GM12878 (cell line): Measurements from ENCODE around the gene KMT2B. TPM values are rescaled to one million over a fixed set of nuclear protein-coding genes. Genes with fewer than 3 reads are reported as not detected.

Experiments
- ATAC-seq: fragments of 200-7000 bp; cut with Tn5 transposase; 3 replicates; pipeline ENCODE4 v1.9.1; 2020; ENCODE audit warnings: mild to moderate bottlenecking, moderate library complexity
- BruUV-seq: library from RNA; stranded (reverse); fragments of 400-500 nt; replicated peaks from 2 replicates; lab custom pipeline; 2021; lab: Mats Ljungman, UMichigan
- CTCF ChIA-PET: fragments of 300-600 bp; sonication (Branson Sonifier 250); formaldehyde crosslinking; extraction: SDS; loops from one replicate; lab custom pipeline; 2021; ENCODE audit warnings: inconsistent platforms; lab: Yijun Ruan, JAX
- POLR2A ChIA-PET: fragments of 350-600 bp; formaldehyde crosslinking; extraction: SDS; loops from one replicate; lab custom pipeline; 2021; ENCODE audit warnings: inconsistent platforms; lab: Charles Lee
- RAD21 ChIA-PET: fragments of 300-600 bp; sonication (Branson Sonifier 250); formaldehyde crosslinking; loops from one replicate; lab custom pipeline; 2023; ENCODE audit warnings: antibody characterized with exemption; ENCODE audit not compliant: unreplicated experiment; lab: Charles Lee
- SMC1A ChIA-PET: fragments of 300-600 bp; sonication (Branson Sonifier 250); formaldehyde crosslinking; loops from one replicate; lab custom pipeline; 2023; ENCODE audit not compliant: unreplicated experiment, uncharacterized antibody; lab: Charles Lee
- DNase-seq: peaks from one replicate; pipeline ENCODE4 v3.0.0-alpha.2; 2011; ENCODE audit warnings: low read depth, low spot score
- FAIRE-seq: peaks from 3 replicates; lab custom pipeline; 2011; peaks lifted over from hg19 to GRCh38; lab: Jason Lieb, UNC
- H2AFZ ChIP-seq: 2 replicates; pipeline ENCODE4 v1.6.0; 2011; ENCODE audit warnings: low read depth, low read length, control low read depth; ENCODE audit not compliant: control insufficient read depth
- H3K27ac ChIP-seq: 2 replicates; pipeline ENCODE4 v1.5.1; 2011; ENCODE audit warnings: control low read depth; ENCODE audit not compliant: control insufficient read depth, insufficient read depth
- H3K27me3 ChIP-seq, 2 experiments: replicated peaks in 1 of 2; 2 replicates each; pipeline versions ENCODE4 v1.6.0 to v1.6.1; 2011; ENCODE audit warnings: low read length in 1 of 2; ENCODE audit not compliant: control insufficient read depth in 2 of 2, insufficient read depth in 2 of 2
- H3K36me3 ChIP-seq, 2 experiments: 2 replicates each; pipeline ENCODE4 v1.5.1; 2011; ENCODE audit warnings: low read length in 1 of 2; ENCODE audit not compliant: control insufficient read depth in 2 of 2, insufficient read depth in 2 of 2
- H3K4me1 ChIP-seq: 2 replicates; pipeline ENCODE4 v1.6.1; 2011; ENCODE audit warnings: mild to moderate bottlenecking, low read length, moderate library complexity, mixed read lengths; ENCODE audit not compliant: control insufficient read depth, insufficient read depth
- H3K4me2 ChIP-seq: 2 replicates; pipeline ENCODE4 v1.6.0; 2011; ENCODE audit warnings: control low read depth; ENCODE audit not compliant: control insufficient read depth, insufficient read depth
- H3K4me3 ChIP-seq: fragments of 200-600 bp; sonication (generic); 2 replicates; pipeline ENCODE4 v1.5.1; 2016
- H3K79me2 ChIP-seq: 2 replicates; pipeline ENCODE4 v1.6.0; 2011; ENCODE audit warnings: low read length; ENCODE audit not compliant: control insufficient read depth, insufficient read depth
- H3K9ac ChIP-seq: 2 replicates; pipeline ENCODE4 v1.8.0; 2011; ENCODE audit warnings: low read length, control low read depth, mixed read lengths; ENCODE audit not compliant: control insufficient read depth, insufficient read depth
- H3K9me3 ChIP-seq: replicated peaks from 3 replicates; pipeline ENCODE4 v1.5.1; 2011; ENCODE audit warnings: mild to moderate bottlenecking, low read length; ENCODE audit not compliant: control insufficient read depth, insufficient read depth
- H4K20me1 ChIP-seq: 2 replicates; pipeline ENCODE4 v1.6.0; 2011; ENCODE audit not compliant: control insufficient read depth, insufficient read depth
- CBX3 ChIP-seq: fragments of 200-600 bp; sonication (generic); IDR thresholded peaks from 2 replicates; pipeline ENCODE4 v1.6.1; 2016; ENCODE audit warnings: low read depth, borderline replicate concordance
- PAX8 ChIP-seq: fragments of 450-650 bp; IDR thresholded peaks from 2 replicates; pipeline ENCODE4 v1.6.1; 2017; ENCODE audit warnings: mild to moderate bottlenecking, moderate library complexity
- RB1 ChIP-seq: fragments of 450-650 bp; formaldehyde crosslinking; IDR thresholded peaks from 2 replicates; pipeline ENCODE4 v1.6.1; 2017; ENCODE audit warnings: mild to moderate bottlenecking, borderline replicate concordance
- SMAD1 ChIP-seq: fragments of 450-650 bp; IDR thresholded peaks from 2 replicates; pipeline ENCODE4 v1.6.1; 2018; ENCODE audit warnings: mild to moderate bottlenecking, low read depth; ENCODE audit not compliant: partially characterized antibody
- SPI1 ChIP-seq: IDR thresholded peaks from 2 replicates; pipeline ENCODE4 v1.6.1; 2011; ENCODE audit warnings: low read depth, mild to moderate bottlenecking, low read length, moderate library complexity, borderline replicate concordance; ENCODE audit not compliant: insufficient read depth
- WGBS: methylation state at CpG from one replicate; pipeline ENCODE4 v1.1.6; 2016; ENCODE audit warnings: low lambda C conversion rate; ENCODE audit not compliant: insufficient replicate concordance, insufficient coverage; ENCODE audit errors: missing lambda C conversion rate; 5-methylcytosine and 5-hydroxymethylcytosine counted together
- in situ Hi-C: fragments of 300-500 bp; cut with MboI; formaldehyde crosslinking; loops from 9 replicates; pipeline ENCODE4 v1.14.3; 2018; ENCODE audit warnings: mixed read lengths
- intact Hi-C: fragments of 100-400 bp; cut with micrococcal nuclease; formaldehyde crosslinking; loops from one replicate; pipeline ENCODE4 v1.14.2; 2022; ENCODE audit not compliant: unreplicated experiment
- polyA plus RNA-seq, 11 experiments: library from polyadenylated mRNA; depleted of rRNA in 4 of 11; unstranded in 6 of 11; stranded (reverse) in 5 of 11; fragments of >200 nt; fragmentation: Nextera tagmentation in 4 of 11; fragmentation: Illumina TruSeq in 1 of 11; extraction: Ambion mirVana in 4 of 11; extraction: Trizol in 1 of 11; gene quantifications; 1 replicate in 1 of 11; 2 replicates in 10 of 11; pipeline versions ENCODE4 v1.2.1 to v1.2.3, GENCODE V29; 2011 to 2016; ENCODE audit warnings: inconsistent platforms in 2 of 11, missing spikeins in 2 of 11, low read depth in 1 of 11
- total RNA-seq, 4 experiments: library from RNA; depleted of rRNA in 3 of 4; stranded (reverse); fragments of >200 nt in 3 of 4; fragmentation: Illumina TruSeq in 1 of 4; extraction: Trizol in 1 of 4; gene quantifications; 2 replicates each; pipeline versions ENCODE4 v1.2.1 to v1.2.3, GENCODE V29; 2013 to 2021

Gene KMT2B
- total and polyA plus RNA-seq, 10 of the 15 experiments (the other 5 are each of a cell fraction or from before 2014, with no cell fraction given): 0.71 to 35.6 (median 6.0) TPM

GRCh38 chr19:35757231-35757748, 39.5 kb downstream of the KMT2B start:
- peak; percentile 21 for ATAC-seq
- H3K9ac ChIP-seq: peak overlapping the region; percentile 73
- TSS peak; percentile 84 for BruUV-seq
- ChIA-PET SMC1A (no interaction called here), CTCF (interaction anchor here (0.7 kb wide), 1 partner anchor 9 kb away, joined by 3 read pairs; the partner anchor contains the start of gene LIN37), RAD21 (interaction anchor here (0.7 to 1.2 kb wide), 3 partner anchors 9 to 63 kb away, joined by 3 read pairs; partner anchors contain the start of genes PSENEN and U2AF1L4), POLR2A (interaction anchor here (0.5 to 2.2 kb wide), 5 partner anchors 8 to 199 kb away, joined by 3 to 18 read pairs (median 6); partner anchors contain the start of genes IGFLR1, LIN37, PSENEN and U2AF1L4)
- intact Hi-C loops: no loop called here
- H3K79me2 ChIP-seq: peaks cover 11% of the 10 kb centered on the region
- no peaks in the 10 kb centered on the region for H3K9me3 ChIP-seq
- peak overlapping the region; percentile 62 for H3K27ac ChIP-seq
- peak overlapping the region; percentile 62 for H2AFZ ChIP-seq
- in situ Hi-C loops: no loop called here
- no peaks in the 10 kb centered on the region for H3K27me3 ChIP-seq
- no peak for FAIRE-seq
- H4K20me1 ChIP-seq: no peaks in the 10 kb centered on the region
- peaks cover 1 to 8% of the 10 kb centered on the region in 2 experiments; a peak in 3 of 4 replicates for H3K36me3 ChIP-seq
- peaks cover 15% of the 10 kb centered on the region for H3K4me1 ChIP-seq
- DNase-seq: no peak
- peak overlapping the region; percentile 88 for H3K4me3 ChIP-seq
- H3K4me2 ChIP-seq: peak overlapping the region; percentile 99
- WGBS: 7% methylated on average over 19 of the region's 19 CpGs
- TF ChIP-seq RB1: 0 out of 2 replicates have a peak, but pooled peaks have one; percentile 5
- no peak for TF ChIP-seq CBX3
- TF ChIP-seq SPI1: no peak
- TF ChIP-seq PAX8: no peak
- TF ChIP-seq SMAD1: no peak
- TF ChIP-seq, all 136 proteins: peak for 1
